ENCODE results near the gene CLEC1A. TPM values are rescaled to one million over a fixed set of nuclear protein-coding genes. Genes with fewer than 3 reads are reported as not detected.

CLEC1A gene
- total and polyA plus RNA-seq, 2 of the 13 experiments (the other 11 are each of a cell fraction or from before 2014, with no cell fraction given) = not detected

GRCh38 chr12:10140001-10140400 is 41.2 kb upstream of the CLEC1A start (continued):
- TF ChIP-seq ZNF318 (CRISPR knock-in tag; IDR thresholded peaks at IDR 0.05) (no peak), PHF20 (CRISPR knock-in tag; IDR thresholded peaks at IDR 0.05) (no peak), NFE2 (CRISPR knock-in tag; IDR thresholded peaks at IDR 0.05) (peak; percentile 21; the same call in 1 of the 2 replicates), CREBL2 (CRISPR knock-in tag; IDR thresholded peaks at IDR 0.05; ENCODE audit: borderline replicate concordance) (no peak), ZNF660 (CRISPR knock-in tag; IDR thresholded peaks at IDR 0.05; ENCODE audit: borderline replicate concordance, low read depth) (no peak), SIX4 (CRISPR knock-in tag; IDR thresholded peaks at IDR 0.05) (no peak), CEBPZ (IDR thresholded peaks at IDR 0.05; ENCODE audit: low read length) (no peak), TFE3 (CRISPR knock-in tag; IDR thresholded peaks at IDR 0.05) (no peak), ZNF777 (CRISPR knock-in tag; IDR thresholded peaks at IDR 0.05) (no peak), RAD21 (CRISPR knock-in tag; IDR thresholded peaks at IDR 0.05) (0 out of 2 replicates have a peak, but pooled peaks have one; percentile 32)
